ENCODE measurements around the gene HAUS7.
A peak's percentile ranks its signal among the peaks of the same experiment; 100 is the strongest.

HAUS7 gene

DNA sequence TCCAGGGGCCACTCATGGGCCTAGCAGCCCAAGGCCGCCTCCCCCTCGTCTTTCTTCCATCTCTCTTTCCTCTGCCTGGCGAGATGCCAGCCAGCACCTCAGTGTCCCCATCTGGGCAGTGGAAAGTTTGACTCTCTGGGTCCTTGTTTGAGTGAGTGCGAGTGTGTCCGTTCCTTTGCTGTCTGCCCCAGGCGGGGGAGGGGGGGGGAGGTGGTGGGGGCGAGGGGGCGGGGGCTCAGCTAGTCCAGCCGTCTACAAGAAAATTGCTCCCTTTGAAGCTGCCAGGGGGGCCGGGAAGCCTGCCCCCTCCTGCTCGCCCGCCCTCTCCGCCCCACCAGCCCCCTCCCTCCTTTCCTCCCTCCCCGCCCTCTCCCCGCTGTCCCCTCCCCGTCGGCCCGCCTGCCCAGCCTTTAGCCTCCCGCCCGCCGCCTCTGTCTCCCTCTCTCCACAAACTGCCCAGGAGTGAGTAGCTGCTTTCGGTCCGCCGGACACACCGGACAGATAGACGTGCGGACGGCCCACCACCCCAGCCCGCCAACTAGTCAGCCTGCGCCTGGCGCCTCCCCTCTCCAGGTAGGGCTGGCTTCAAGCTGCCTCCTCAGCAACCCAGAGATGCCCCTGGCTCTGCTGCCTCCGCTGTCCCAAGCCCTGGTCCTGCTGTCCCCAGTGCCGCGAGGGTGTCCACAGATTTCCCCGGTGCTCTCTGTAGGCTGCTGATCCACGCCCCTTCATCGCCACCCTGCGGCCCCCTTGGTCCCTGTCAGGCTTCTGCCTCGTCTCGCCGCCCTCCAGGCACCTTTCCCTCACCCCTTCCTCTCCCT is 24.4 kb upstream of the HAUS7 start, which contains the start of gene BGN:
BGN (plus strand) TSS at position 440 of the 821 bp plus-strand sequence. CDS start 9,652 bp downstream, outside the sequence.
- in situ Hi-C loops (cut with MboI; ENCODE audit: low sequenced_read_pairs) = no loop called here
- peak in 1 of 2 experiments; percentile 22 for DNase-seq (ENCODE audit: low spot score in 2 of 2)
- no peaks in the 10 kb centered on the region for H3K4me1 ChIP-seq
- H3K4me3 ChIP-seq = no peak within 1 kb of the TSS
- H3K36me3 ChIP-seq (replicated peaks) = no peaks in the 10 kb centered on the region
- no peaks in the 10 kb centered on the region for H3K9me3 ChIP-seq
- H3K27me3 ChIP-seq (ENCODE audit: low read depth) = no peaks in the 10 kb centered on the region

DNA sequence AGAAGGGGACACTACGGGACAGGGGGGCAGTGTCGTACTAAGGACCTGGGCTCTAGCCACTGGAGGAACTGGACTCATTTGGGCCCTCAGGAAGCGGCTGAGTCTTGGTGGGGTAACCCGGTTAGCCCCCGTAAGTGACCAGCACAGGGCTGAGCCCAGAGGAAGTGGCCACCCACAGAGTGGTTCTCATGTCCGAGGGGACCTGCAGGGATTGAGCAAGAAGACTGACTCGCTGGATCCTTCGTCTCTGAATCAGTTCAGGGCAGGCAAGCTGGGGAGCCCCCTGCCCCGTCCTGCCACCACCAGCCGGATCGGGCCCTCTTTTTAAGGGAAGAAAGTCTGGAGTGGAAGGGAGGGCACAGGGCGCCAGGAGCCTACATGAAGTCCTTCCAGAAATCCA is 23.7 kb upstream of the HAUS7 start:
- H3K4me1 ChIP-seq = no peaks in the 10 kb centered on the region
- H3K9me3 ChIP-seq = no peaks in the 10 kb centered on the region
- no peak overlapping the region for H3K4me3 ChIP-seq
- H3K36me3 ChIP-seq (replicated peaks) = no peaks in the 10 kb centered on the region
- in situ Hi-C loops (cut with MboI; ENCODE audit: low sequenced_read_pairs) = no loop called here
- DNase-seq (ENCODE audit: low spot score in 2 of 2) = no peak
- H3K27me3 ChIP-seq (ENCODE audit: low read depth) = no peaks in the 10 kb centered on the region

DNA sequence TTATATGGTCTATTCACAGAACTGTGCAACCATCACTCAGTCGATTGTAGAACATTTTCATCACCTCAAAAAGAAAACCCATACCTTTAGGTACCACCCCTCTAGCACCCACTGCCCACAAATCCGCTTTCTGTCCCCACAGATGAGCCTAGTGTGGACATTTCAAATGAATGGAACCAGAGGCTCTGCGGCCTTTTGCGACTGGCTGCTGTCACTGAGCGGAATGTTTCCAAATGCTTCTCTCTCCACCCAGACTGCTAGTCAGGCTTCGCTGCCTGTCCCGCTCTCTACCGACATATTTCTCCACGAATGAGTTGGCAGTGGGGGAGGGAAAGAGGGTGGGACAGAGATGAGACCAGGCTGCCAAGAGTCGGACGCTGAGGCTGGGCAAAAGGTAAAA is 22.7 kb upstream of the HAUS7 start:
- in situ Hi-C loops (cut with MboI; ENCODE audit: low sequenced_read_pairs) = no loop called here
- no peaks in the 10 kb centered on the region for H3K27me3 ChIP-seq (ENCODE audit: low read depth)

DNA sequence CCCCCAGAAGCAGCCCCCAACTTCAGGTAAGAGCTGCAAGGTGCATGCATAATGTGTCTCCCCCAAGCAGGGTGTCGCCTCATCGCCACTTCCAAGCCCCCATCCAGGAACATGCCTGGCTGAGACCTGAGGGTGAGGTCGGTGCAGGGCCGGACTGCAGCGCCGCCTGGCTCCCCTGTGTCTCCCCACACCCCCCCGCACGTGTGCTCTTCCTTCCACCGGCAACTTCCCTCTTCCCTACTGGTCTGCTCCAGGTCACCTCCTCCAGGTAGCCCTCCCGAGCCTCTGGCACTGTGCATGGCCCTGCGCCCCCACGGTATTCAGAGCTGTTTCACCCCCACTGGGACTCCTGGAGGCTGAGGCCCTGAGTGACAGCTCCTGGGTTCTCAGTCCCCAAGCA is 22.2 kb upstream of the HAUS7 start:
- Histone ChIP-seq H3K9me3 (no peaks in the 10 kb centered on the region), H3K4me1 (no peaks in the 10 kb centered on the region), H3K27me3 (ENCODE audit: low read depth) (no peaks in the 10 kb centered on the region), H3K36me3 (replicated peaks) (no peaks in the 10 kb centered on the region), H3K4me3 (no peak overlapping the region)
- in situ Hi-C loops (cut with MboI; ENCODE audit: low sequenced_read_pairs) = no loop called here
- DNase-seq (ENCODE audit: low spot score in 2 of 2) = no peak

More for the DNA sequence above, 22.7 kb upstream of the HAUS7 start:
- Histone ChIP-seq H3K9me3 (no peaks in the 10 kb centered on the region), H3K4me1 (no peaks in the 10 kb centered on the region), H3K36me3 (replicated peaks) (no peaks in the 10 kb centered on the region), H3K4me3 (no peak overlapping the region)
- DNase-seq (ENCODE audit: low spot score in 2 of 2) = no peak

DNA sequence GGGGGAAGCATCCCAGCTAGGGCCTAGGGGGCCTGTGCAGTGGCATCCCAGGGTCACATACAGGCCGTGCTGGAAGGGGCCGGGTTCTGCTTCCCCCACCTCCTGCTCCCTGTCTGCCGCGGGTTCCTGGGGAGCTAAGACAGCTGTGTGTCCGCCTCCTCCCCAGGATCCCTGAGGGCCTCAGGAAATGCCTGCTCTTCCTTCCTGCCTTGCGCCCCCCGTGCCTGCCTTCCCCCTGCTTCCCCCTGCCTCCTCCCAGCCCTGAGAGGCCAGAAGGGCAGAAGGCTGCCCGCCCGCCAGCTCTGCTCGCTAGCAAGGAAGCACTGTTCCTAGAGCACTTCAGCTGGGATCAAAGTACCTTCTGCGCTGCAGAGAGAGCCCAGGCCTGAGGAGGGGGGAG is 21.5 kb upstream of the HAUS7 start:
- Histone ChIP-seq H3K4me3 (no peak overlapping the region), H3K9me3 (no peaks in the 10 kb centered on the region), H3K4me1 (no peaks in the 10 kb centered on the region), H3K36me3 (replicated peaks) (no peaks in the 10 kb centered on the region), H3K27me3 (ENCODE audit: low read depth) (no peaks in the 10 kb centered on the region)
- in situ Hi-C loops (cut with MboI; ENCODE audit: low sequenced_read_pairs) = no loop called here
- no peak for DNase-seq (ENCODE audit: low spot score in 2 of 2)

DNA sequence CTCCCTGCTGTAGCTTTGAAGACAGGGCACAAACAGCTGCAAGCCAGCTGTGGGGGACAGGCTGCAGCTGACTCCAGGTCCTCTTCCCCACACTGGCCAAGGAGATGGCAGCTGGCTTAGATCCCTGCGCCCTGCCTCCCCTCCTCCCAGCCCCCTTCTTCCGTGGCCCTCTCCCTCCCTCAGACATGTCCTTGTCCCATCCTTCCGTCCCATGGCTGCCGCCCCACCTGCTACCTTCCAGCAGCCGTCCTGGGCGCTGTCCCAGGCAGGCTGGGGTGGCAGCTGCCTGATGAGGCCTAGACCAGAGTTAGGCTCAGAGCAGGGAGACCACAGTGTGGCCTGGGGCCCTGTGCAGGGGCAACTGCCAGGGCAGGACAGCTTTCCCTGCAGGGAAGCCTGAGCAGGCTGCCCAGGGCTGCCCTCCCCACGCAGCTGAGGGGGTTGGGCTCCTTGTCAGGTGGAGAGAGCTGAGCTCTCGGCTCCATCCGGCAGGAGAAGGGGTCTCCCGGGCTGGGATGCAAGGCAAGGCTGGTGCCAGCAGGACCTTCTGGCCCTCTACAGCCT is 21.1 kb upstream of the HAUS7 start:
- no peak for DNase-seq (ENCODE audit: low spot score in 2 of 2)
- H3K9me3 ChIP-seq = no peaks in the 10 kb centered on the region
- no peaks in the 10 kb centered on the region for H3K27me3 ChIP-seq (ENCODE audit: low read depth)
- in situ Hi-C loops (cut with MboI; ENCODE audit: low sequenced_read_pairs) = no loop called here
- no peaks in the 10 kb centered on the region for H3K4me1 ChIP-seq
- H3K36me3 ChIP-seq (replicated peaks) = no peaks in the 10 kb centered on the region
- H3K4me3 ChIP-seq = no peak overlapping the region

DNA sequence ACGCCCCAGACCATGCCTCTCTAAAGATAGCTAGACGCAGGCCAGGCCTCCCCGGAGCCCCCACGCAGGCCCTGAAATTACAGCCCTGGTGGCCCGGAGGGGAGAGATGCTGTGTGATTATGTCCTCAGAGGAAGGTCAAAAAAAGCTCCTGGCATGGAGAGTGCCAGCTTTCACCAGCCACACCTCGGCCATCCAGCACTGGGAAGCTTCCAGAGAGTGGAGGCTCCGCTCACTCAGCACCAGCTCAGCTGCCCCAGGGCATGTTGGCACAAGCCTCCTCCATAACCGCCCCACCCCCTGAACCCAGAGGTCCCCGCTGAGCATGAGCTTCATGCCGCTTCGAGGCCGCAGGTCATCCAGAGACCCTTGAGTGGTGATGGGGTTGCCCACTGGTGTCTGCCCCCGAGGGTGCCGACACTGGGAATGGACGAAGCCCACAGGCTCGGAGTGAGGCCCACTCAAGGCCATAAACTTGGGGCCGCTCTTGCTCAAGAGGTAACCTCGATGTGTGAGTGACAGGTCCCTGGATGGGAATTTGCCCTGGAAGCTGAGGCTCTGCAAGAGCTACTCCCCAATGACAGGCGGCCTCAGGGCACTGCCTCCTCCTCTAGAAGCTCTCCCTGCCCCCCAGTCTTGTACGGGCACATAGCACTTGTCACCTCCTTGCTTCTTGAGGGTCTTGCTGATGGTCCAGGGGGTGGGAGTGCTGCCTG is 20.0 kb upstream of the HAUS7 start:
- no peak overlapping the region for H3K4me3 ChIP-seq
- H3K36me3 ChIP-seq (replicated peaks) = no peaks in the 10 kb centered on the region
- no peaks in the 10 kb centered on the region for H3K9me3 ChIP-seq
- in situ Hi-C loops (cut with MboI; ENCODE audit: low sequenced_read_pairs) = no loop called here
- no peaks in the 10 kb centered on the region for H3K27me3 ChIP-seq (ENCODE audit: low read depth)
- H3K4me1 ChIP-seq = no peaks in the 10 kb centered on the region
- no peak for DNase-seq (ENCODE audit: low spot score in 2 of 2)

DNA sequence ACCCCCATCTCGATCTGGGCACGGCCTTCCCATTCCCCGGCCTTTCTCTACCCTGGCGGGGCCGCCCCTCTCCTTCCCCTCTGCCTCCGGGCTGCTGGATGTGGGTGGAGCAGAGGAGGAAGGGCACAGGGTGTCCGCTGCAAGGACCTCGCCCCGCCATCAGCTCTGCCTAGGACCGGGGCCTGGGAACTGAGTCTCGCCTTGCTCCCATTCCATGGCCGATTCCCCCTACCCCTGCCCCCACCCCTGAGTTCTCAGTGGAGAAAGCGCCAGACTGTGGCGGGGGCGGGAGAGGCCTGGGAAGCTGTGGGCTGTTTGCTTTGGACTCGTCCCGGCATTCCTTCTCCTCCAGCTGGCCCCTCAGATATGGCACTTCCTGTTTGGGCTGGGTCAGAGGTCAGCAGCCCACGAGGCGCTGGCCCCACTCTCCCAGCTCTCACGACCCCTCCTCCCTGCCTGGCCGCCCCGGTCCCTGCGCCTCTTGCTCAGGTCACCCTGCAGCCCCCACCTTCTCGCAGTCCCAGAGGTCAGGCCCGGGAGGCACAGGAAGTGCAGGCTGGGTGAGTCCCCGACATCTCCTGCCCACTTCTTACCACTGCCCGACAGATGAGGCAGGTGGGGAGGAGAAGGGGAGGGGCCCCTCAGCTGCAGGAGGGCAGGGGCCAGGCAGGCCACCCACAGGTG is 18.0 kb upstream of the HAUS7 start:
- no peaks in the 10 kb centered on the region for H3K9me3 ChIP-seq
- no peak overlapping the region for H3K4me3 ChIP-seq
- no peaks in the 10 kb centered on the region for H3K36me3 ChIP-seq (replicated peaks)
- in situ Hi-C loops (cut with MboI; ENCODE audit: low sequenced_read_pairs) = no loop called here
- H3K4me1 ChIP-seq = no peaks in the 10 kb centered on the region
- no peak for DNase-seq (ENCODE audit: low spot score in 2 of 2)
- H3K27me3 ChIP-seq (ENCODE audit: low read depth) = no peaks in the 10 kb centered on the region

DNA sequence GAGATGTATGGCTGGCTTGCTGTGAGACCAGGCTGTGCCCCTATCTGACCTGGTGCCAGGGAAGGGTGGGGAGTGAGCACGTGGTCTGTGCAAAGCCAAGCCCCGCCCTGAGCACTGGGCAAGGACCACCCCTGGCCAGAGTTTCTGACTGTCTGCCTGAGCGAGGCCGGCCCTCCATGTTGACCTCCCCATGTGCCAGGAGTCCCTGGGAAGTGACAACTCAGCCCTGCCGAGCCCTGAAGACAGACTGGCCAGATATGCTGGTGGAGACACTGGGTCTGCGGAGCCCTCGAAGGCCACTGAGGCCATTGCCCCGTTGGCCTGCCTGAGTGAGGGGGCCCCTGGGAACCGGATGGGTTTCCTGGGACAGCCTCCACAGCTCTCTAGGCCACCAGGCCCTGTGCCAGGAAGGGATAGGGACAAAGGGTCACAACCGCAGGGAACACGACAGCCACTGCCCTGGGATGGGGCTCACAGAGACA is 17.3 kb upstream of the HAUS7 start:
- Histone ChIP-seq H3K27me3 (ENCODE audit: low read depth) (no peaks in the 10 kb centered on the region), H3K4me1 (no peaks in the 10 kb centered on the region), H3K4me3 (no peak overlapping the region), H3K9me3 (no peaks in the 10 kb centered on the region), H3K36me3 (replicated peaks) (no peaks in the 10 kb centered on the region)
- in situ Hi-C loops (cut with MboI; ENCODE audit: low sequenced_read_pairs) = no loop called here
- DNase-seq (ENCODE audit: low spot score in 2 of 2) = no peak

DNA sequence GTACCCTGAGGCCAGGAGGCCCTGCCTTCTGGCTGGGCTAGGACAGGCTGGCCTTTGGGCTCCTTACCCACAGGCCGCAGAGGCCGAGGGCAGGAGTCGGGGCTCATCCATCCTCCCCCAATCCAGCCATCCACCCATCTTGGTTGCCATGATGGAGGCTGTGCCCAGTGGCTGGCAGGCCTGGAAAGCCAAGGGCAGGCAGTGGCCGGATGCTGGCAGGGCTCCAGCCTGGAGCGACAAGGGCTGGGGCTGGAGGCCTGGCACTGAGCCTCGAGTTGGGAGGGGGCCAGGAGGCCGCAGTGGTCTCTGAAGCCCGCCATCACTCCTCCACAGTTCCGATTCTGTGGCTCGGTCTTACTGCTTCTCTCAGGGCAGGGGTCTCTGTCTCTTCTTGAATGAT is 15.8 kb upstream of the HAUS7 start:
- in situ Hi-C loops (cut with MboI; ENCODE audit: low sequenced_read_pairs) = no loop called here
- H3K36me3 ChIP-seq (replicated peaks) = no peaks in the 10 kb centered on the region
- H3K4me1 ChIP-seq = no peaks in the 10 kb centered on the region
- no peak overlapping the region for H3K4me3 ChIP-seq
- no peak for DNase-seq (ENCODE audit: low spot score in 2 of 2)
- H3K27me3 ChIP-seq (ENCODE audit: low read depth) = no peaks in the 10 kb centered on the region
- no peaks in the 10 kb centered on the region for H3K9me3 ChIP-seq

DNA sequence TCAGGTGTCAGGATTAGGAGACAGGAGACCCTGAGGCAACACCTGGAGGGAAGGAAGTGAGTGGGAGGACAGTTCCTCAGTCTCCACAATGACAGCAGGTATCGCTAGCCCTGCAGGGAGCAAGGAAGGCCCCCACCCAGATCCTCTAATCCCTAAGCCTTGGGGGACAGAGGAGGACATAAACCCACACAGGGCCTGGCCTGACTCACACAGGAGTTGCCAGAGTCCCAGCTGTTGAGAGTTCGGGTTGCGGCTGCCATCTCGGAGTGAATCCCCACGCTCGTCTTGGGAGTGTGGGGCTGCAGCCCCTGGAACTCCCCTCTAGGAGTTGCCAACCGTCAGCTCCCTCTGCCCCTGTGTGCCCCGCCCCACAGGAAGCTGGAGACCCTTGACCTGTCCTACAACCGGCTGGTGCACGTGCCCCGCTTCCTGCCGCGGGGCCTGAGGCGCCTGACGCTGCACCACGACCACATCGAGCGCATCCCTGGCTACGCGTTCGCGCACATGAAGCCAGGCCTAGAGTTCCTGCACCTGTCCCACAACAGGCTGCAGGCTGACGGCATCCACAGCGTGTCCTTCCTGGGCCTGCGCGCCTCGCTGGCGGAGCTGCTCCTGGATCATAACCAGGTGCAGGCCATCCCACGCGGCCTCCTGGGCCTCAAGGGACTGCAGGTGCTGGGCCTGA is 15.2 kb upstream of the HAUS7 start:
- in situ Hi-C loops (cut with MboI; ENCODE audit: low sequenced_read_pairs) = no loop called here
- Histone ChIP-seq H3K27me3 (ENCODE audit: low read depth) (no peaks in the 10 kb centered on the region), H3K4me3 (no peak overlapping the region), H3K36me3 (replicated peaks) (no peaks in the 10 kb centered on the region), H3K9me3 (no peaks in the 10 kb centered on the region), H3K4me1 (no peaks in the 10 kb centered on the region)
- DNase-seq (ENCODE audit: low spot score in 2 of 2) = no peak

DNA sequence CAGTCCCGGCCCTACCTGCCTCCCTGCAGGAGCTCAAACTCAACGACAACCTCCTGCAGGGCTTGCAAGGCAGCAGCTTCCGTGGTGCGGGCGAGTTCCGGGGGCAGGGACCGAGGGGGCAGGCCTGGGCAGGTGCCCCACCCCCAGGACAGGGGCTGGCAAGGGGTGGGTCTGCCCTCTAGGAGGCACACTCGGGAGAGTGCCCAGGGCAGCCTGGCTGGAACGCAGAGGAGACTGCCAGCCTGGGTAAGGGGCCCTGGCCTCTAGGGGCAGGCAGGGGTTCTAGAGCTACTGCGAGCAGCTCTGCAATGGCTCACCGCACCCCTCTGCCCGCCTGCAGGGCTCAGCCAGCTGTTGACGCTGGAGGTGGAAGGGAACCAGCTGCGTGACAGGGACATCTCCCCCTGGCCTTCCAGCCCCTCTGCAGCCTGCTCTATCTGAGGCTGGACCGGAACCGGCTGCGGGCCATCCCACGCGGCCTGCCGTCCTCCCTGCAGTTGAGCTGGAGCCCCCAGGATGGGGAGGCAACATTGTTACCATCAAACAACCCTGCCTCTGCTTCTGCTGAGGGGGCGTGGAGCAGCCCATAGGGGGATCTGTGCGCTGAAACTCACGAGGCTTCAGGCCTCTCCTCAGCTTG is 12.1 kb upstream of the HAUS7 start:
- DNase-seq (ENCODE audit: low spot score in 2 of 2) = no peak
- H3K36me3 ChIP-seq (replicated peaks) = no peaks in the 10 kb centered on the region
- H3K4me1 ChIP-seq = no peaks in the 10 kb centered on the region
- no peaks in the 10 kb centered on the region for H3K27me3 ChIP-seq (ENCODE audit: low read depth)
- H3K4me3 ChIP-seq = no peak overlapping the region
- H3K9me3 ChIP-seq = no peaks in the 10 kb centered on the region
- in situ Hi-C loops (cut with MboI; ENCODE audit: low sequenced_read_pairs) = no loop called here

DNA sequence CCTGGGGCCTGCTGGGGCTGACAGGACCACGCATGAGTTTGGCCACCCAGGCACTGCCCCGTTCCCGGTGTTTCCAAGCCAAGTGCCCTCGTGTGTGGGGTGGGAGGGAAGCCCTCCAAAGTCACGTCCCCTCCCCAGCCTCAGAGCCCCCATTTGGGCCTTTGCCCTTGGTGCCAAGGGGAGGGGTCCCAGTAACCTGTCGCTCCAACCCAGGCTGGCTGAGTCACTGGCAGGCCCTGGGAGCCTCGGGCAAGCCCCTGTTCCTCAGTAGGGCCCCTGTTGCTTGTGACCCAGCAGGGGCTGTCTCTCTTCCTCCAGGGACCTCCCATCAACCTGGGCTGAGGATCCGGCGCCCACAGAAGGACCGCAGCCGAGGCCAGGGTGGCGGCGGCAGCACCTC is 10.7 kb upstream of the HAUS7 start:
- Histone ChIP-seq H3K9me3 (no peaks in the 10 kb centered on the region), H3K27me3 (ENCODE audit: low read depth) (no peaks in the 10 kb centered on the region), H3K4me3 (no peak overlapping the region), H3K4me1 (no peaks in the 10 kb centered on the region), H3K36me3 (replicated peaks) (no peaks in the 10 kb centered on the region)
- no peak for DNase-seq (ENCODE audit: low spot score in 2 of 2)
- in situ Hi-C loops (cut with MboI; ENCODE audit: low sequenced_read_pairs) = no loop called here

Data from HAP-1 (cell line).